ENCODE measurements around the gene P2RX1. TPM values are rescaled to one million over a fixed set of nuclear protein-coding genes. Genes with fewer than 3 reads are reported as not detected.

Gene P2RX1
- total and polyA plus RNA-seq, 7 donors, result 0.46 to 55.9 (median 4.3) TPM

DNA sequence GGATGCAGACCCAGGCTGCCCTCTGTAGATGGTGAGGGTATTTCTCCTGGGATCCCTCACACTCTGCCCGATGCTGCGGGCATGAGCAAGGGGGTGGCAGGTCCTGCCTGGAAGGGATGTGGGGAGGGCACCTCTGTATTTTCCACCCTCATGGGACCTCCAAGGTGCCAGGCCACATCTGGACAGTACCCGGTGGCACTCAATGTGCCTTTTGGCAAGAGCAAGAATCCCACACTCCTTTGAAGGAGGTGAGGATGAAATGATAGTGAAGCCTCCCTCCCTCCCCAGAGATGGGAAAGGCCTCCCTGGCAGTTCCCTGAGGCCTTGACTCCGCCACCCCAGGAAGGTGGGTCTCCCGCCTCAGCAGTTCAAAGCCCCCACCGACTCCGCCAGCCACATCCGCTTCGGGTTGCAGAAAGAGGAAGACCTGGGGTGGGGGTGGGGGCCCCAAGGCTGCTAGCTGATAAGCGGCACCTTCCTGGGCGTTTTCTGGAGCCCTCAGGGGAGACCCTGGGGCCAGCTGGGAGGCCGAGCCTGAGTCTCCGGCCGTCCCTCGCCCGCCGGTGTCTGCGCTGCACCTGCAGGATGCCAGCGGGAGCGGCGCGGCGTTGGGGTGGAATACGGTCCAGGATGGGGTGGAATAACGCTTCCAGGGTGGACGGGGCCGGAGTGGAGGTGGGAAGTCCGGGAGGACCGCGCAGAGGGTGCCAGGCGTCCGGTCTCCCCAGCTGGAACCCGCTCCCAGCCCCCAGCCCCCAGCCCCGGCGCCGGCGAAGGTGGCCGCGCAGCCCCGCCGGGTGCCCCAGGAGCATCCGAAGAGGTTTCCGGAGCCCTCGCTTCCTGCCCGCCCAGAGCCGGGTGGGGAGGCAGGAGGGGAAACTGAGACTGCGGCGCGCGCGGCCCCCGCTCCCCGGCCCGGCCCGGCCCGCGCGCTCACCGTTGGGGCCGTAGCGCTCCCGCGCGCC, 47.3 kb upstream of the P2RX1 start:
- Histone ChIP-seq H3K4me3 (peak overlapping the region in 3 of 4 donors; percentile 33 to 55 (median 44)), H3K9me3 (no peaks in the 10 kb centered on the region), H3K27ac (peak overlapping the region; percentile 44 to 55 (median 50)), H3K4me1 (peaks cover 0 to 40% (median 21%) of the 10 kb centered on the region in 4 donors), H3K36me3 (no peaks in the 10 kb centered on the region), H3K27me3 (peaks cover 21 to 58% (median 40%) of the 10 kb centered on the region in 3 donors)
- no peak for DNase-seq
- intact Hi-C loops (cut with DNase I), result no loop called here
- WGBS, 2 donors, result 2 to 3% methylated on average over 64 of the region's 64 CpGs
- no peak for TF ChIP-seq POLR2A (IDR thresholded peaks at IDR 0.05)
- no peak for TF ChIP-seq EP300 (IDR thresholded peaks at IDR 0.05)

- Histone ChIP-seq H3K9me3 (no peaks in the 10 kb centered on the region), H3K4me3 (peak overlapping the region in 2 of 4 donors; percentile 33 to 55), H3K4me1 (peaks cover 0 to 40% (median 21%) of the 10 kb centered on the region in 4 donors), H3K36me3 (no peaks in the 10 kb centered on the region), H3K27me3 (peaks cover 21 to 58% (median 40%) of the 10 kb centered on the region in 3 donors), H3K27ac (peak overlapping the region in 2 of 4 donors; percentile 55)
- intact Hi-C loops (cut with DNase I), result no loop called here
- no peak for TF ChIP-seq POLR2AphosphoS5 (IDR thresholded peaks at IDR 0.05)
- no peak for TF ChIP-seq POLR2A (IDR thresholded peaks at IDR 0.05)
- TF ChIP-seq, protein P1, sequence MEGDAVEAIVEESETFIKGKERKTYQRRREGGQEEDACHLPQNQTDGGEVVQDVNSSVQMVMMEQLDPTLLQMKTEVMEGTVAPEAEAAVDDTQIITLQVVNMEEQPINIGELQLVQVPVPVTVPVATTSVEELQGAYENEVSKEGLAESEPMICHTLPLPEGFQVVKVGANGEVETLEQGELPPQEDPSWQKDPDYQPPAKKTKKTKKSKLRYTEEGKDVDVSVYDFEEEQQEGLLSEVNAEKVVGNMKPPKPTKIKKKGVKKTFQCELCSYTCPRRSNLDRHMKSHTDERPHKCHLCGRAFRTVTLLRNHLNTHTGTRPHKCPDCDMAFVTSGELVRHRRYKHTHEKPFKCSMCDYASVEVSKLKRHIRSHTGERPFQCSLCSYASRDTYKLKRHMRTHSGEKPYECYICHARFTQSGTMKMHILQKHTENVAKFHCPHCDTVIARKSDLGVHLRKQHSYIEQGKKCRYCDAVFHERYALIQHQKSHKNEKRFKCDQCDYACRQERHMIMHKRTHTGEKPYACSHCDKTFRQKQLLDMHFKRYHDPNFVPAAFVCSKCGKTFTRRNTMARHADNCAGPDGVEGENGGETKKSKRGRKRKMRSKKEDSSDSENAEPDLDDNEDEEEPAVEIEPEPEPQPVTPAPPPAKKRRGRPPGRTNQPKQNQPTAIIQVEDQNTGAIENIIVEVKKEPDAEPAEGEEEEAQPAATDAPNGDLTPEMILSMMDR (IDR thresholded peaks at IDR 0.05), result no peak
- no peak for TF ChIP-seq EP300 (IDR thresholded peaks at IDR 0.05)
- DNase-seq, result no peak
These were observed 46.6 kb upstream of the P2RX1 start for GRCh38 chr17:3962965-3963236.

DNA sequence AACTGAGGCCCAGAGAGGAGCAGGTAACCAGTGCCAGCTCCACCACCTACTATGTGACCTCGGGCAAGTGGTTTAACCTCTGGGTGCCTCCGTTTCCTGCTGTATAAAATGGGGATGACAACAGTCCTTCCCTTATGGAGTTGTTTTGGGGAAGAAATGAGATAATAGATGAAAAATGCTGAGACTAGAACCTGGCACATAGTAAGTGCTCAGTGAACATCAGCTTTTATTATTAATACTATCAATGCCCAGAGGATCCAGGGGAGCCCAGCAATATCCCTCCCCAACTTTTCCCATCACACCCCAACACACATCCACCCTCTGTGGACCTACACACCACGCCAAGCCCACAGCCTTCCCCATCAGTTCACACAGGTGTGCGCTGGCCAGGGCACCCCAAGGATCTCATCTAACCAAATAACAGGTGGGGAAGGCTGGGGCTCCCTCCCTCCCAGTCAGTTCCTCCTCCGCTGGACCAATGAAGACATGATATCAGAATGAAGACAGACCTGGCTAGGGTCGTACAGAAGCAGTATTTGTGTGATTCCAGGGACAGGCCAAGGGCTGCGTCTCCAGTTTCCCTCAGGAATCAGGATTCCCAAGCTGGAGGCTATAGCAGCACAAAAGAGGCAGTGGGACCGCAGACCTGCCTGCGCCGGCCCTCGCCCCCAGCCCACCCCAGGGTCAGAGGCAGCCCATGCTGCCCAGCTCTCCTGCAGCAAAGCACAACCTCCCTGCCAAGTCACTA, 46.1 kb upstream of the P2RX1 start:
- no peaks in the 10 kb centered on the region for H3K36me3 ChIP-seq
- no peaks in the 10 kb centered on the region for H3K9me3 ChIP-seq
- H3K27ac ChIP-seq, result peak overlapping the region in 1 of 4 donors; percentile 15
- peak overlapping the region in 2 of 4 donors; percentile 33 to 55 for H3K4me3 ChIP-seq
- TF ChIP-seq, protein P1 (IDR thresholded peaks at IDR 0.05), result no peak
- TF ChIP-seq POLR2AphosphoS5 (IDR thresholded peaks at IDR 0.05) (no peak), EP300 (IDR thresholded peaks at IDR 0.05) (no peak), POLR2A (IDR thresholded peaks at IDR 0.05) (no peak)
- 53 to 76% methylated on average over 11 of the region's 11 CpGs for WGBS, 2 donors
- intact Hi-C loops (cut with DNase I), result no loop called here
- no peak for DNase-seq
- H3K27me3 ChIP-seq, result peaks cover 21 to 58% (median 40%) of the 10 kb centered on the region in 3 donors
- H3K4me1 ChIP-seq, result peaks cover 0 to 40% (median 21%) of the 10 kb centered on the region in 4 donors

DNA sequence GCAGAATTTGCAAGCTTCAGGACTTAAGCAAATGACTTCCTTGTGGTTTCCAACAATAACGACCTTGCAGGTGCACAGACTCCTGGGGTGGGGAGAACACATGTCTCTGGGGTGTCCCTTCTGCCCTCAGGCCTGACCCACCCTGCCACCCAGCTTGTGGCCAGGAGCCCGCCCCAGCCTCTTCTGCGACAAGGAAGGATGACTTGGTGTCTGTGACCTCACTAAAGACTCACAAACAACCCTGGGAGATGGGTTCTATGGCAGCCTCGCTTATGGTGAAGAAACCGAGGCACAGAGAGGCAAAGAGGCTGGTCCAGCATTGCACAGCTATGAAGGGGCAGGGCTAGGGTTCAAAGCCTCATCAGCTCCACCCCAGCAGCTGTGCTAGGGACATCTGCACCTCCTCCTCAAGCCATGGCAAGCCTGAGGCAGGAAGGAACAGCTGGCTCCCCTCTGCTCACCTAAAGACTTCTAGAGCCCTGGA, 45.3 kb upstream of the P2RX1 start:
- Histone ChIP-seq H3K4me1 (peaks cover 0 to 40% (median 21%) of the 10 kb centered on the region in 4 donors), H3K27ac (peak overlapping the region in 2 of 4 donors; percentile 8 to 15), H3K36me3 (no peaks in the 10 kb centered on the region), H3K9me3 (no peaks in the 10 kb centered on the region), H3K4me3 (no peak overlapping the region), H3K27me3 (peaks cover 21 to 55% (median 35%) of the 10 kb centered on the region in 3 donors)
- TF ChIP-seq POLR2A (IDR thresholded peaks at IDR 0.05), result no peak
- no peak for TF ChIP-seq POLR2AphosphoS5 (IDR thresholded peaks at IDR 0.05)
- TF ChIP-seq, protein P1 (IDR thresholded peaks at IDR 0.05), result no peak
- no peak for TF ChIP-seq EP300 (IDR thresholded peaks at IDR 0.05)
- intact Hi-C loops (cut with DNase I), result no loop called here
- WGBS, 2 donors, result 15 to 30% methylated on average over 5 of the region's 5 CpGs
- no peak for DNase-seq

DNA sequence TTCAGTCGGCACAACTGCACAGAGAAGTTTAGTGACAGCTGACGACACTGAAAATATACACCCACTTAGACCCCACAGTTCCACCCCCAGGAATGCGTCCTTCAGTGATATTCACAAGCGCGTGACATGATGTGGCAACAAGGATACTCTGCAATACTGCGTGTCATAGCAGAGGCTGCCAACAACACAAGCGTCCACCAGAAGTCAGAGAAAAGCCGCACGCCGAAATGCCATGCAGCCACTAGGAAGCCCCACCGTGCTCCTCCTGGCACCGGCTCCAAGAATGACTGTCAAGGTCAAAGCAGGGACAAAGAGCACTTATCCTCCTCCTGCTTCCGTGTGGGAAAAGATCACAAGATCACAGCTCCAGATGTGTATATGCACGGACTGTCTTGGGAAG, 44.5 kb upstream of the P2RX1 start:
- 46 to 63% methylated on average over 14 of the region's 14 CpGs for WGBS, 2 donors
- H3K36me3 ChIP-seq, result no peaks in the 10 kb centered on the region
- peaks cover 0 to 40% (median 21%) of the 10 kb centered on the region in 4 donors for H3K4me1 ChIP-seq
- intact Hi-C loops (cut with DNase I), result no loop called here
- peaks cover 21 to 48% (median 33%) of the 10 kb centered on the region in 3 donors for H3K27me3 ChIP-seq
- H3K27ac ChIP-seq, result peak overlapping the region in 1 of 4 donors; percentile 14
- no peak overlapping the region for H3K4me3 ChIP-seq
- no peak for DNase-seq
- TF ChIP-seq, protein P1 (IDR thresholded peaks at IDR 0.05), result no peak
- no peak for TF ChIP-seq POLR2A (IDR thresholded peaks at IDR 0.05)
- TF ChIP-seq POLR2AphosphoS5 (IDR thresholded peaks at IDR 0.05), result no peak
- no peak for TF ChIP-seq EP300 (IDR thresholded peaks at IDR 0.05)
- no peaks in the 10 kb centered on the region for H3K9me3 ChIP-seq
